BLaER1 treated with 17β-estradiol and CSF1 and Interleukin-3, amounts not matched to agents 10 nM and 100 nM (cell line): ENCODE results near the gene LEPROT.

Experiments used
- H3K27ac ChIP-seq, 11 experiments: shearing (Covaris generic); formaldehyde crosslinking; 2 replicates each; pipeline ENCODE4 v1.8.1; 2022
- H3K27me3 ChIP-seq, 11 experiments: shearing (Covaris generic); formaldehyde crosslinking; 2 replicates each; pipeline ENCODE4 v1.8.1; 2022
- H3K36me3 ChIP-seq, 11 experiments: shearing (Covaris generic); formaldehyde crosslinking; 2 replicates each; pipeline ENCODE4 v1.8.1; 2022
- H3K4me1 ChIP-seq, 10 experiments: shearing (Covaris generic); formaldehyde crosslinking; 2 replicates each; pipeline ENCODE4 v1.8.1; 2022
- H3K4me2 ChIP-seq, 11 experiments: shearing (Covaris generic); formaldehyde crosslinking; 2 replicates each; pipeline ENCODE4 v1.8.1; 2022
- H3K4me3 ChIP-seq, 10 experiments: shearing (Covaris generic); formaldehyde crosslinking; 2 replicates each; pipeline ENCODE4 v1.8.1; 2022
- H3K9ac ChIP-seq, 11 experiments: shearing (Covaris generic); formaldehyde crosslinking; 2 replicates each; pipeline ENCODE4 v1.8.1; 2022
- H3K9me3 ChIP-seq, 11 experiments: shearing (Covaris generic); formaldehyde crosslinking; replicated peaks in 1 of 11; 2 replicates each; pipeline ENCODE4 v1.8.1; 2022
- H4K20me1 ChIP-seq, 11 experiments: shearing (Covaris generic); formaldehyde crosslinking; 2 replicates each; pipeline ENCODE4 v1.8.1; 2022
- Cebpa-rat ChIP-seq, 11 experiments: shearing (Covaris generic); IDR thresholded peaks; 2 replicates each; pipeline ENCODE4 v1.8.1; 2022

LEPROT gene

GRCh38 chr1:65419681-65420589 is 533 bp upstream of the LEPROT start:
- peak overlapping the region; percentile 49 to 100 (median 97); a peak in 20 of 22 replicates for H3K27ac ChIP-seq
- H3K4me1 ChIP-seq, result peaks cover 20 to 43% (median 24%) of the 10 kb centered on the region in 10 experiments
- H4K20me1 ChIP-seq, result peaks cover 0 to 30% (median 0%) of the 10 kb centered on the region in 11 experiments; a peak in 6 of 22 replicates
- no peaks in the 10 kb centered on the region for H3K27me3 ChIP-seq
- H3K9me3 ChIP-seq, result peaks cover 0 to 10% (median 0%) of the 10 kb centered on the region in 11 experiments; a peak in 3 of 22 replicates
- no peak for TF ChIP-seq Cebpa-rat (IDR thresholded peaks at IDR 0.05)
- H3K4me2 ChIP-seq, result peak overlapping the region; percentile 67 to 91 (median 88)
- peak overlapping the region; percentile 75 to 97 (median 87) for H3K4me3 ChIP-seq
- peaks cover 0 to 13% (median 7%) of the 10 kb centered on the region in 11 experiments; a peak in 14 of 22 replicates for H3K36me3 ChIP-seq
- H3K9ac ChIP-seq, result peak overlapping the region; percentile 74 to 99 (median 97)

DNA sequence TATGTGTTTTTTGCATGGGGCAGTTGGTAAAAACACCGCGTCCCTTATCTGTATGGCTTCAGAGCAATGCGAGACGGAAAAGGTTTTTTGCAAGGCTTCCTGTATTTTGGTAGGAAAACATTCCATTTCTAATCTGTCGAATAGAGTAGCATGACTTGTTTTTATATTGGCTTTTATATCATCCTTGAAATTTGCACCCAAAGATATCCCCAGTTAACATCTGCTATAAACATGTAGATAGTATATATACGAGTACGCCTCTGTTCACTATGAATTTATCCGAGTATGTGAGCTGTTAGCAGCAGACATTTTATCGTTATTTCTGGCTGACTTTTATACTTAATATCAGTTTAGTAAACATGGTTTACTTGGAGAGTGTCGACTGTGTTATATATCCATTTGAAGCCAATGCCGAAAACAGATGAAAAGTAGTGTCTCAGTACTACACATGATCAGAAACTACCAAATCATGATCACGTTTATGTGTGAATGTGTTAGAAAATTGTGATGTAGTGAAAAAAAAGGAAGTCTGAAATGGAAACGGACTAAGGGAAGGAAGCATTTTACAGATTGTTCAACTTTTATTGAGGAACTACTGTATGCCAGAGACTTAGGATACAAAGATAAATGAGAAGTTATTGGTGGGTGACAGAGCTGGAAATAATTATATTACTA is 1.0 kb downstream of the LEPROT start:
- Histone ChIP-seq H4K20me1 (peaks cover 0 to 39% (median 0%) of the 10 kb centered on the region in 11 experiments; a peak in 6 of 22 replicates), H3K4me2 (peak overlapping the region; percentile 68 to 90 (median 78)), H3K27ac (peak overlapping the region; percentile 84 to 100 (median 97)), H3K9me3 (peaks cover 0 to 10% (median 0%) of the 10 kb centered on the region in 11 experiments; a peak in 3 of 22 replicates), H3K36me3 (peaks cover 14 to 28% (median 22%) of the 10 kb centered on the region in 11 experiments; a peak in 21 of 22 replicates), H3K9ac (peak overlapping the region; percentile 91 to 99 (median 97)), H3K4me1 (peaks cover 29 to 52% (median 33%) of the 10 kb centered on the region in 10 experiments), H3K27me3 (no peaks in the 10 kb centered on the region), H3K4me3 (peak overlapping the region; percentile 75 to 97 (median 87))
- TF ChIP-seq Cebpa-rat (IDR thresholded peaks at IDR 0.05), result no peak

DNA sequence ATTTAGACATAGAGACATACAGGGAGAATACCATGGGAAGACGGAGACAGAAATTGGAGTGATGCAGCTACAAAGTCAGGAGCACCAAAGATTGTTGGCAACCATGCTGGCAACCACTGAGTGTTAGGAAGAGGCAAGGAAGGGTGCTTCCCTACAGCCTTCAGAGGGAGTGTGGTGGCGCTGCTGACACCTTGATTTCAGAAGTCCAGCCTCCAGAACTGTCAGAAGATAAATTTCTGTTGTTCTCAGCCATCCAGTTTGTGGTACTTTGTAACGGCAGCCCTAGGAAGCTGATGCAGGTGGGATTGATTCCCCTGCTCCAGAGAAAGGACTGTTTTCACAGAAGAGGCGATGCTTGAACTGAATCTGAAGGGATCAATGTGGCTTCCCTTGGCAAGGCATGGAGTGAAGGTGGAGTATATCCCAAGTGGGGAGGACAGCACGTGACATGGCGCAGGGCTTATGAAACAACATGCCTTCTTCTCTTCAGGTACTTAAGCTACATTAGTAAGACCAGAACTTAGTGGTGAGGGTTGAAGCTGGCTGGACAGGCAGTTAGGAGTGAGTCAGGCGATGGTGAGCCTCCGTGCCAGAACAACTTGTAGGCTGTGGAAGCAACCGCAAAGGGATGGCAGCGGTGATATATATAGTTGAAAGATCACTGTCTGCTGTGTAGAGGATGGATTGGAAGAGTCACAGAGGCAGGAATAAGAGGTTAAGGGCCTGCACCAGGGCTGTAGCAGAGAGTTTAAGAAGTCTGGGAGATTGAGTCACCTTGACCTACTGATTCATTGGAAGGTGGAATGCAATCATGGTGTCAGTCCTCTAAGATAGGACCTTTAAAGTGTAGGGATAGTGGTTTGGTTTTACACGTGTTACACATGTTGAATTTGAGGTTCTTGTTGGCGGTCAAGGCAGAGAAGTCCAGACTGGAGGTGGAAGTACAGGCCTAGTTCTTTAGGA is 2.1 kb downstream of the LEPROT start:
- Histone ChIP-seq H4K20me1 (peaks cover 0 to 44% (median 0%) of the 10 kb centered on the region in 11 experiments; a peak in 6 of 22 replicates), H3K27ac (peak overlapping the region in 9 of 11 experiments; percentile 92 to 100 (median 98); a peak in 16 of 22 replicates), H3K36me3 (peaks cover 24 to 39% (median 32%) of the 10 kb centered on the region in 11 experiments), H3K9me3 (peaks cover 0 to 10% (median 0%) of the 10 kb centered on the region in 11 experiments; a peak in 3 of 22 replicates), H3K4me1 (peaks cover 29 to 52% (median 33%) of the 10 kb centered on the region in 10 experiments), H3K4me3 (peak overlapping the region; percentile 75 to 97 (median 87); a peak in 15 of 20 replicates), H3K9ac (peak overlapping the region in 9 of 11 experiments; percentile 91 to 99 (median 97); a peak in 15 of 22 replicates), H3K4me2 (peak overlapping the region; percentile 68 to 90 (median 78)), H3K27me3 (no peaks in the 10 kb centered on the region)
- TF ChIP-seq Cebpa-rat (IDR thresholded peaks at IDR 0.05), result no peak

DNA sequence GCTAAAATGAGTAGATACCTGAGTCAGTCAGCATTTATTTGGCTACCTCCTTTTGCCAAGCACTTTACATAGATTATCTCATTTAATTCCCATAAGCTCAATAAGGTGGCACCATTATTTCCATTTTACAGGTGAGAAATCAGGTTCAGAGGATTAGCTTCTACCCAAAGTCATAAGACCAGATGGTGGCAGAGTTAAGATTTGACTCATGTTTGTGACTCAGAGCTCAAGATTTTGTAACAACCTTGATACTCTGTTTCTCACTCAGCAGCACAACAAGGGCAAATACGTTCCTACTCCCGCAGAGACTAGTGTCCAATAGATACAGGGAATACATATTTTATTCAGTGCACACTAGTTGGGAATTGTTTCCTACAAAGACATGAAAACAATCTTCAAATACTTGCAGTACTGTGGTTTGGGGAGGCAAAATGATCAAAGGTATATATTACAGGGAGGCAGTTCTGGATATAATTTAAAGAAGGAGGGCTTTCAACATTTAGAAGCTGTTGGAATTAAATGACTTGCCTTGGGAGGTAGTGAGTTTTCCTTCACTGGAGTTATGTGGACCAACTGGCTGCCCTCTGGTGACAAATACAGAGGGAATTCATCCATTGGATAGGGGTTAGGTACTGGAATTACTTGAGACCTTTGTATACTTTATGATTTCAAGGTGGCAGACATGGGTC is 3.6 kb downstream of the LEPROT start:
- Histone ChIP-seq H3K4me1 (peaks cover 28 to 51% (median 33%) of the 10 kb centered on the region in 10 experiments), H3K9ac (no peak overlapping the region), H3K27ac (peak overlapping the region in 3 of 11 experiments; percentile 17 to 100 (median 17); a peak in 5 of 22 replicates), H3K27me3 (no peaks in the 10 kb centered on the region), H3K36me3 (peaks cover 33 to 53% (median 45%) of the 10 kb centered on the region in 11 experiments), H3K4me2 (peak overlapping the region in 3 of 11 experiments; percentile 46 to 88 (median 84); a peak in 7 of 22 replicates), H3K9me3 (peaks cover 0 to 10% (median 0%) of the 10 kb centered on the region in 11 experiments; a peak in 3 of 22 replicates), H3K4me3 (no peak overlapping the region), H4K20me1 (peaks cover 0 to 46% (median 0%) of the 10 kb centered on the region in 11 experiments; a peak in 6 of 22 replicates)
- TF ChIP-seq Cebpa-rat (IDR thresholded peaks at IDR 0.05), result no peak

- no peaks in the 10 kb centered on the region for H3K27me3 ChIP-seq
- peaks cover 0 to 50% (median 0%) of the 10 kb centered on the region in 11 experiments; a peak in 6 of 22 replicates for H4K20me1 ChIP-seq
- peaks cover 25 to 51% (median 29%) of the 10 kb centered on the region in 10 experiments for H3K4me1 ChIP-seq
- no peak for TF ChIP-seq Cebpa-rat (IDR thresholded peaks at IDR 0.05)
- peak overlapping the region in 2 of 11 experiments; percentile 84 to 88; a peak in 4 of 22 replicates for H3K4me2 ChIP-seq
- H3K27ac ChIP-seq, result peak overlapping the region in 3 of 11 experiments; percentile 17 to 100 (median 17); a peak in 5 of 22 replicates
- peaks cover 33 to 58% (median 49%) of the 10 kb centered on the region in 11 experiments for H3K36me3 ChIP-seq
- no peak overlapping the region for H3K4me3 ChIP-seq
- H3K9me3 ChIP-seq, result peaks cover 0 to 10% (median 0%) of the 10 kb centered on the region in 11 experiments; a peak in 3 of 22 replicates
- H3K9ac ChIP-seq, result no peak overlapping the region
Measured at GRCh38 chr1:65424573-65424889, 4.1 kb downstream of the LEPROT start.

- TF ChIP-seq Cebpa-rat (IDR thresholded peaks at IDR 0.05), result no peak
- Histone ChIP-seq H3K27me3 (no peaks in the 10 kb centered on the region), H3K4me1 (peaks cover 24 to 54% (median 31%) of the 10 kb centered on the region in 10 experiments), H3K4me3 (no peak overlapping the region), H3K9ac (no peak overlapping the region), H3K9me3 (peaks cover 0 to 10% (median 0%) of the 10 kb centered on the region in 11 experiments; a peak in 3 of 22 replicates), H3K36me3 (peaks cover 37 to 62% (median 49%) of the 10 kb centered on the region in 11 experiments), H4K20me1 (peaks cover 0 to 55% (median 0%) of the 10 kb centered on the region in 11 experiments; a peak in 6 of 22 replicates), H3K27ac (no peak overlapping the region; a peak in 3 of 22 replicates), H3K4me2 (peak overlapping the region in 4 of 11 experiments; percentile 13 to 84 (median 30); a peak in 2 of 22 replicates)
Measured at GRCh38 chr1:65425006-65425405, 4.5 kb downstream of the LEPROT start.

- peak overlapping the region in 8 of 11 experiments; percentile 7 to 42 (median 16); a peak in 11 of 22 replicates for H3K4me2 ChIP-seq
- H3K9me3 ChIP-seq, result peaks cover 0 to 10% (median 0%) of the 10 kb centered on the region in 11 experiments; a peak in 3 of 22 replicates
- H3K4me3 ChIP-seq, result no peak overlapping the region
- H3K4me1 ChIP-seq, result peaks cover 24 to 61% (median 35%) of the 10 kb centered on the region in 10 experiments
- no peak overlapping the region for H3K9ac ChIP-seq
- H4K20me1 ChIP-seq, result peaks cover 0 to 57% (median 0%) of the 10 kb centered on the region in 11 experiments; a peak in 6 of 22 replicates
- no peak overlapping the region for H3K27ac ChIP-seq
- peaks cover 43 to 69% (median 56%) of the 10 kb centered on the region in 11 experiments for H3K36me3 ChIP-seq
- no peaks in the 10 kb centered on the region for H3K27me3 ChIP-seq
- no peak for TF ChIP-seq Cebpa-rat (IDR thresholded peaks at IDR 0.05)
Measured at GRCh38 chr1:65425697-65426096, 5.2 kb downstream of the LEPROT start.
